GM23338 (cell line): ENCODE measurements around the gene ROR1. TPM values are rescaled to one million over a fixed set of nuclear protein-coding genes. Genes with fewer than 3 reads are reported as not detected.

Source experiments
- ATAC-seq: fragments of 200-7000 bp; cut with Tn5 transposase; 3 replicates; pipeline ENCODE4 v1.9.1; 2020
- DNase-seq: peaks from one replicate; pipeline ENCODE4 v3.0.0-alpha.2; 2015; ENCODE audit warnings: low spot score
- H2AFZ ChIP-seq: fragments of 200-600 bp; sonication (generic); 2 replicates; pipeline ENCODE4 v1.8.0; 2016; ENCODE audit warnings: antibody characterized with exemption, mild to moderate bottlenecking, moderate library complexity
- H3F3A ChIP-seq: fragments of 200-600 bp; sonication (generic); replicated peaks from 2 replicates; pipeline ENCODE4 v1.8.0; 2017; ENCODE audit warnings: antibody characterized with exemption, mixed run types, low read depth
- H3K27ac ChIP-seq: fragments of 200-600 bp; sonication (generic); 2 replicates; pipeline ENCODE4 v1.6.1; 2016; ENCODE audit warnings: low read depth
- H3K27me3 ChIP-seq: fragments of 200-600 bp; sonication (generic); 2 replicates; pipeline ENCODE4 v1.8.0; 2016; ENCODE audit warnings: mild to moderate bottlenecking, mixed run types, moderate library complexity; ENCODE audit not compliant: insufficient read depth
- H3K36me3 ChIP-seq: fragments of 200-600 bp; sonication (generic); 2 replicates; pipeline ENCODE4 v1.8.0; 2016; ENCODE audit warnings: mild to moderate bottlenecking; ENCODE audit not compliant: insufficient read depth
- H3K4me1 ChIP-seq: fragments of 200-600 bp; sonication (generic); 2 replicates; pipeline ENCODE4 v1.8.0; 2016; ENCODE audit warnings: mild to moderate bottlenecking, moderate library complexity; ENCODE audit not compliant: insufficient read depth
- H3K4me2 ChIP-seq: fragments of 200-600 bp; sonication (generic); 2 replicates; pipeline ENCODE4 v1.7.1; 2017; ENCODE audit warnings: mixed run types
- H3K4me3 ChIP-seq: fragments of 200-600 bp; sonication (generic); 2 replicates; pipeline ENCODE4 v1.6.1; 2016; ENCODE audit warnings: mixed run types
- H3K79me2 ChIP-seq: fragments of 200-600 bp; sonication (generic); replicated peaks from 2 replicates; pipeline ENCODE4 v1.8.0; 2017; ENCODE audit warnings: mild to moderate bottlenecking; ENCODE audit not compliant: insufficient read depth
- H3K9me2 ChIP-seq: fragments of 200-600 bp; sonication (generic); 2 replicates; pipeline ENCODE4 v1.8.0; 2017; ENCODE audit not compliant: insufficient read depth
- H4K20me1 ChIP-seq: fragments of 200-600 bp; sonication (generic); replicated peaks from 2 replicates; pipeline ENCODE4 v1.8.0; 2017; ENCODE audit warnings: mild to moderate bottlenecking; ENCODE audit not compliant: insufficient read depth
- H3K27ac Mint-ChIP-seq: 2 replicates; pipeline ENCODE4 v1.8.0; 2020; ENCODE audit warnings: inconsistent platforms, mild to moderate bottlenecking, moderate library complexity, mixed read lengths
- H3K27me3 Mint-ChIP-seq: 3 replicates; pipeline ENCODE4 v1.8.0; 2022; ENCODE audit warnings: low read depth, mild to moderate bottlenecking, moderate library complexity, mixed read lengths, inconsistent platforms; ENCODE audit not compliant: insufficient read depth, poor library complexity
- H3K36me3 Mint-ChIP-seq: 3 replicates; pipeline ENCODE4 v1.8.0; 2021; ENCODE audit warnings: low read depth, mild to moderate bottlenecking, inconsistent platforms, moderate library complexity, mixed read lengths
- H3K4me1 Mint-ChIP-seq: 3 replicates; pipeline ENCODE4 v1.8.0; 2020; ENCODE audit warnings: mild to moderate bottlenecking, inconsistent platforms, mixed read lengths
- H3K4me3 Mint-ChIP-seq: 3 replicates; pipeline ENCODE4 v1.8.0; 2021; ENCODE audit warnings: moderate library complexity, mild to moderate bottlenecking, inconsistent platforms, mixed read lengths
- H3K9me3 Mint-ChIP-seq: 3 replicates; pipeline ENCODE4 v1.8.0; 2020; ENCODE audit warnings: moderate library complexity, mild to moderate bottlenecking, inconsistent platforms, mixed read lengths
- CREB1 ChIP-seq: fragments of 250-450 bp; sonication (Bioruptor Pico); IDR thresholded peaks from 2 replicates; pipeline ENCODE4 v1.5.0; 2020; ENCODE audit warnings: low read depth, mild to moderate bottlenecking, moderate library complexity
- ETS1 ChIP-seq: IDR thresholded peaks from 2 replicates; pipeline ENCODE4 v1.6.1; 2016; ENCODE audit warnings: antibody characterized with exemption
- NANOG ChIP-seq: IDR thresholded peaks from 2 replicates; pipeline ENCODE4 v1.6.1; 2016; ENCODE audit warnings: antibody characterized with exemption, borderline replicate concordance
- REST ChIP-seq: IDR thresholded peaks from one replicate; pipeline ENCODE4 v1.6.1; 2018; ENCODE audit warnings: antibody characterized with exemption; ENCODE audit not compliant: unreplicated experiment
- STAT1 ChIP-seq: IDR thresholded peaks from one replicate; pipeline ENCODE4 v1.6.1; 2016; ENCODE audit warnings: antibody characterized with exemption; ENCODE audit not compliant: unreplicated experiment
- ZNF114 ChIP-seq: fragments of 250-450 bp; sonication (Bioruptor Pico); IDR thresholded peaks from 2 replicates; pipeline ENCODE4 v1.5.0; 2020; ENCODE audit warnings: mild to moderate bottlenecking, moderate library complexity
- ZNF331 ChIP-seq: fragments of 250-450 bp; sonication (Bioruptor Pico); IDR thresholded peaks from 2 replicates; pipeline ENCODE4 v1.5.0; 2020; ENCODE audit warnings: low read depth, mild to moderate bottlenecking, moderate library complexity
- ZNF462 ChIP-seq: fragments of 250-450 bp; sonication (Bioruptor Pico); IDR thresholded peaks from 2 replicates; pipeline ENCODE4 v1.5.0; 2020; ENCODE audit warnings: mild to moderate bottlenecking, moderate library complexity
- polyA plus RNA-seq: library from polyadenylated mRNA; unstranded; fragments of >200 nt; fragmentation: Nextera tagmentation; extraction: Ambion mirVana; gene quantifications from 2 replicates; pipeline ENCODE4 v1.2.1, GENCODE V29; 2016
- total RNA-seq: library from RNA; depleted of rRNA; stranded (reverse); fragments of >200 nt; shearing (Covaris generic); gene quantifications from 2 replicates; pipeline ENCODE4 v1.2.3, GENCODE V29; 2014

Gene ROR1
- total and polyA plus RNA-seq, 2 experiments from 2014 or later = 59.7 to 96.0 TPM

GRCh38 chr1:64046891-64047290 lies 273.1 kb downstream of the ROR1 start:
- Histone ChIP-seq H3F3A (no peaks in the 10 kb centered on the region), H2AFZ (no peak overlapping the region), H4K20me1 (no peaks in the 10 kb centered on the region), H3K9me2 (no peaks in the 10 kb centered on the region), H3K36me3 (no peaks in the 10 kb centered on the region), H3K27ac (no peak overlapping the region), H3K4me2 (0 out of 2 replicates have a peak overlapping the region, but pooled peaks have one; percentile 53), H3K79me2 (peaks cover 36% of the 10 kb centered on the region), H3K27me3 (no peaks in the 10 kb centered on the region), H3K4me3 (no peak overlapping the region), H3K4me1 (peaks cover 16% of the 10 kb centered on the region)
- ATAC-seq (no peak), DNase-seq (no peak)
- H3K9me3 Mint-ChIP-seq = no peaks in the 10 kb centered on the region
- TF ChIP-seq CREB1 (no peak), ZNF331 (CRISPR knock-in tag) (no peak), REST (no peak), STAT1 (no peak), NANOG (no peak), ZNF114 (CRISPR knock-in tag) (no peak), ETS1 (no peak)
- H3K27me3 Mint-ChIP-seq = peaks cover 3% of the 10 kb centered on the region
- peaks cover 15% of the 10 kb centered on the region for H3K36me3 Mint-ChIP-seq
- H3K4me3 Mint-ChIP-seq = no peak overlapping the region
- peaks cover 26% of the 10 kb centered on the region; the same call in 2 of the 3 replicates for H3K4me1 Mint-ChIP-seq
- peak overlapping the region; percentile 82 for H3K27ac Mint-ChIP-seq

- H4K20me1 ChIP-seq = no peaks in the 10 kb centered on the region
- no peaks in the 10 kb centered on the region for H3K9me2 ChIP-seq
- ATAC-seq (no peak), DNase-seq (no peak)
- Mint-ChIP-seq H3K4me1 (peaks cover 29% of the 10 kb centered on the region; the same call in 2 of the 3 replicates), H3K27ac (no peak overlapping the region), H3K9me3 (no peaks in the 10 kb centered on the region), H3K27me3 (peaks cover 3% of the 10 kb centered on the region), H3K4me3 (no peak overlapping the region), H3K36me3 (peaks cover 15% of the 10 kb centered on the region)
- H3F3A ChIP-seq = no peaks in the 10 kb centered on the region
- no peak overlapping the region for H3K27ac ChIP-seq
- peaks cover 16% of the 10 kb centered on the region for H3K4me1 ChIP-seq
- H3K79me2 ChIP-seq = peaks cover 32% of the 10 kb centered on the region
- H3K4me3 ChIP-seq = no peak overlapping the region
- H3K27me3 ChIP-seq = no peaks in the 10 kb centered on the region
- H3K4me2 ChIP-seq = no peak overlapping the region
- no peak overlapping the region for H2AFZ ChIP-seq
- H3K36me3 ChIP-seq = no peaks in the 10 kb centered on the region
- TF ChIP-seq ZNF462 (CRISPR knock-in tag) (no peak), NANOG (no peak)
Measured at GRCh38 chr1:64047549-64047996, 273.8 kb downstream of the ROR1 start.
